ENCODE measurements around the gene KNDC1.
"Not testable (repeated sequence)": the region's sequence is repeated elsewhere in the genome, so short reads cannot be mapped to it uniquely, and the experiment has no call there.

The KNDC1 gene

GRCh38 chr10:133209117-133209516 lies 49.1 kb downstream of the KNDC1 start:
- no peak for DNase-seq

GRCh38 chr10:133209641-133210040 lies 49.6 kb downstream of the KNDC1 start:
- no peak for DNase-seq

- DNase-seq, result no peak
Measured at GRCh38 chr10:133210398-133211140, 50.5 kb downstream of the KNDC1 start.

GRCh38 chr10:133211141-133211830 lies 51.3 kb downstream of the KNDC1 start:
- DNase-seq, result no peak

- DNase-seq, result no peak
Measured at GRCh38 chr10:133211959-133212852, 52.2 kb downstream of the KNDC1 start.

- DNase-seq, result no peak
Measured at GRCh38 chr10:133212853-133213494, 53.0 kb downstream of the KNDC1 start.

GRCh38 chr10:133213641-133214467 lies 53.8 kb downstream of the KNDC1 start:
- no peak for DNase-seq

- DNase-seq, result no peak
Measured at GRCh38 chr10:133214468-133215410, 54.7 kb downstream of the KNDC1 start.

GRCh38 chr10:133215586-133215985 lies 55.6 kb downstream of the KNDC1 start:
- no peak for DNase-seq

- no peak for DNase-seq
Measured at GRCh38 chr10:133216776-133217175, 56.8 kb downstream of the KNDC1 start.

- no peak for DNase-seq
Measured at GRCh38 chr10:133217800-133218589, 58.0 kb downstream of the KNDC1 start.

- DNase-seq, result no peak
Measured at GRCh38 chr10:133218891-133219290, 58.9 kb downstream of the KNDC1 start.

GRCh38 chr10:133219782-133220181 lies 59.8 kb downstream of the KNDC1 start:
- no peak for DNase-seq

- DNase-seq, result no peak
Measured at GRCh38 chr10:133221331-133221730, 61.3 kb downstream of the KNDC1 start.

GRCh38 chr10:133221756-133222155 lies 61.7 kb downstream of the KNDC1 start:
- not testable (repeated sequence) for DNase-seq

GRCh38 chr10:133224076-133224475 lies 64.1 kb downstream of the KNDC1 start:
- DNase-seq, result no peak

- no peak for DNase-seq
Measured at GRCh38 chr10:133224756-133225372, 64.8 kb downstream of the KNDC1 start.

GRCh38 chr10:133225707-133226191 lies 65.7 kb downstream of the KNDC1 start:
- DNase-seq, result no peak

GRCh38 chr10:133226251-133226808 lies 66.3 kb downstream of the KNDC1 start:
- no peak for DNase-seq

Measured in COR-L47 (cell line).